ENCODE results near the gene DOK3.

DOK3 gene

GRCh38 chr5:177513500-177513899 lies 3.9 kb upstream of the DOK3 start:
- TF ChIP-seq CTCF (IDR thresholded peaks at IDR 0.05; ENCODE audit: insufficient read depth, low read length, poor library complexity, severe bottlenecking) (no peak), EZH2phosphoT487 (conservative IDR thresholded peaks at IDR 0.05; ENCODE audit: low read length) (no peak)
- Histone ChIP-seq H2AFZ (ENCODE audit: low read depth, low read length, severe bottlenecking) (no peak overlapping the region), H3K79me2 (ENCODE audit: insufficient read depth, low read length) (peaks cover 30% of the 10 kb centered on the region), H3K27ac (ENCODE audit: low read depth, low read length) (no peak overlapping the region), H3K4me3 (ENCODE audit: insufficient read depth, low read length, poor library complexity, severe bottlenecking) (no peak overlapping the region), H3K4me2 (ENCODE audit: low read depth, low read length, poor library complexity, severe bottlenecking) (no peak overlapping the region), H3F3A (ENCODE audit: insufficient read depth) (peaks cover 24% of the 10 kb centered on the region), H4K20me1 (ENCODE audit: low read depth, low read length) (no peaks in the 10 kb centered on the region), H3K9me3 (ENCODE audit: insufficient read depth, low read length) (no peaks in the 10 kb centered on the region), H3K27me3 (ENCODE audit: low read length) (no peaks in the 10 kb centered on the region), H3K9me2 (replicated peaks; ENCODE audit: insufficient read depth, low read length) (no peaks in the 10 kb centered on the region), H3K36me3 (ENCODE audit: low read length) (0 out of 2 replicates have a peak, but pooled peaks cover 5% of the 10 kb centered on the region), H3K9ac (ENCODE audit: low read length) (no peak overlapping the region)

- no peak overlapping the region for H3K27ac ChIP-seq (ENCODE audit: low read depth, low read length)
- TF ChIP-seq EZH2phosphoT487 (conservative IDR thresholded peaks at IDR 0.05; ENCODE audit: low read length) (no peak), CTCF (IDR thresholded peaks at IDR 0.05; ENCODE audit: insufficient read depth, low read length, poor library complexity, severe bottlenecking) (no peak)
Observed at GRCh38 chr5:177512736-177513380, 3.2 kb upstream of the DOK3 start.

GRCh38 chr5:177511796-177512675 lies 2.4 kb upstream of the DOK3 start:
- no peaks in the 10 kb centered on the region for H3K9me2 ChIP-seq (replicated peaks; ENCODE audit: insufficient read depth, low read length)
- H3K9me3 ChIP-seq (ENCODE audit: insufficient read depth, low read length) = no peaks in the 10 kb centered on the region
- H3K79me2 ChIP-seq (ENCODE audit: insufficient read depth, low read length) = peaks cover 42% of the 10 kb centered on the region
- H2AFZ ChIP-seq (ENCODE audit: low read depth, low read length, severe bottlenecking) = no peak overlapping the region
- no peak overlapping the region for H3K4me2 ChIP-seq (ENCODE audit: low read depth, low read length, poor library complexity, severe bottlenecking)
- H3K9ac ChIP-seq (ENCODE audit: low read length) = no peak overlapping the region
- H3K4me3 ChIP-seq (ENCODE audit: insufficient read depth, low read length, poor library complexity, severe bottlenecking) = no peak overlapping the region
- no peaks in the 10 kb centered on the region for H4K20me1 ChIP-seq (ENCODE audit: low read depth, low read length)
- no peaks in the 10 kb centered on the region for H3K27me3 ChIP-seq (ENCODE audit: low read length)
- H3F3A ChIP-seq (ENCODE audit: insufficient read depth) = peaks cover 33% of the 10 kb centered on the region
- H3K27ac ChIP-seq (ENCODE audit: low read depth, low read length) = peak overlapping the region; percentile 95
- no peak for TF ChIP-seq CTCF (IDR thresholded peaks at IDR 0.05; ENCODE audit: insufficient read depth, low read length, poor library complexity, severe bottlenecking)
- TF ChIP-seq EZH2phosphoT487 (conservative IDR thresholded peaks at IDR 0.05; ENCODE audit: low read length) = no peak
- H3K36me3 ChIP-seq (ENCODE audit: low read length) = peaks cover 11% of the 10 kb centered on the region

More at GRCh38 chr5:177512736-177513380, 3.2 kb upstream of the DOK3 start:
- H4K20me1 ChIP-seq (ENCODE audit: low read depth, low read length) = no peaks in the 10 kb centered on the region
- peaks cover 36% of the 10 kb centered on the region for H3K79me2 ChIP-seq (ENCODE audit: insufficient read depth, low read length)
- no peak overlapping the region for H3K9ac ChIP-seq (ENCODE audit: low read length)
- H3K36me3 ChIP-seq (ENCODE audit: low read length) = peaks cover 5% of the 10 kb centered on the region; the same call in 1 of the 2 replicates
- no peaks in the 10 kb centered on the region for H3K9me3 ChIP-seq (ENCODE audit: insufficient read depth, low read length)
- H3K27me3 ChIP-seq (ENCODE audit: low read length) = no peaks in the 10 kb centered on the region
- H2AFZ ChIP-seq (ENCODE audit: low read depth, low read length, severe bottlenecking) = no peak overlapping the region
- no peak overlapping the region for H3K4me2 ChIP-seq (ENCODE audit: low read depth, low read length, poor library complexity, severe bottlenecking)
- H3K4me3 ChIP-seq (ENCODE audit: insufficient read depth, low read length, poor library complexity, severe bottlenecking) = no peak overlapping the region
- no peaks in the 10 kb centered on the region for H3K9me2 ChIP-seq (replicated peaks; ENCODE audit: insufficient read depth, low read length)
- H3F3A ChIP-seq (ENCODE audit: insufficient read depth) = peaks cover 24% of the 10 kb centered on the region

Measured in SU-DHL-6 (cell line).